Keratinocyte (primary cell): Measurements from ENCODE around the gene MUC6. TPM values are rescaled to one million over a fixed set of nuclear protein-coding genes. Genes with fewer than 3 reads are reported as not detected.

Experiments
- DNase-seq: peaks from one replicate; pipeline ENCODE4 v3.0.0-alpha.2; 2011; ENCODE audit warnings: low read depth, missing footprints, low spot score
- FAIRE-seq: peaks from 2 replicates; lab custom pipeline; 2011; peaks lifted over from hg19 to GRCh38; lab: Jason Lieb, UNC
- H2AFZ ChIP-seq: 2 replicates; pipeline ENCODE4 v1.6.0; 2012; ENCODE audit warnings: low read length, control low read depth, inconsistent platforms; ENCODE audit not compliant: control insufficient read depth
- H3K27ac ChIP-seq: 2 replicates; pipeline ENCODE4 v1.5.1; 2011; ENCODE audit warnings: low read length; ENCODE audit not compliant: control insufficient read depth, insufficient read depth
- H3K27me3 ChIP-seq: 3 replicates; pipeline ENCODE4 v1.6.0; 2011; ENCODE audit warnings: low read length; ENCODE audit not compliant: control insufficient read depth, insufficient read depth; ENCODE audit errors: extremely low read depth
- H3K36me3 ChIP-seq, 2 experiments: 2 replicates in 1 of 2; 3 replicates in 1 of 2; pipeline ENCODE4 v1.5.1; 2011; ENCODE audit warnings: low read length in 2 of 2, mild to moderate bottlenecking in 1 of 2; ENCODE audit not compliant: control insufficient read depth in 2 of 2, insufficient read depth in 2 of 2; ENCODE audit errors: extremely low read depth in 1 of 2
- H3K4me1 ChIP-seq: 3 replicates; pipeline ENCODE4 v1.5.1; 2011; ENCODE audit warnings: low read length; ENCODE audit not compliant: control insufficient read depth, insufficient read depth; ENCODE audit errors: extremely low read depth
- H3K4me2 ChIP-seq: 3 replicates; pipeline ENCODE4 v1.6.0; 2011; ENCODE audit warnings: low read depth, low read length; ENCODE audit not compliant: control insufficient read depth, insufficient read depth; ENCODE audit errors: extremely low read depth
- H3K4me3 ChIP-seq, 3 experiments: fragments of 200-600 bp in 1 of 3; sonication (generic) in 1 of 3; 2 replicates in 2 of 3; 3 replicates in 1 of 3; pipeline ENCODE4 v1.5.1; 2011 to 2016; ENCODE audit warnings: low read length in 3 of 3, mild to moderate bottlenecking in 3 of 3, control low read depth in 2 of 3, inconsistent platforms in 1 of 3, low read depth in 1 of 3, mixed read lengths in 1 of 3, mixed run types in 1 of 3, moderate library complexity in 1 of 3; ENCODE audit not compliant: control insufficient read depth in 2 of 3, insufficient read depth in 2 of 3; ENCODE audit errors: extremely low read depth in 1 of 3
- H3K79me2 ChIP-seq: 2 replicates; pipeline ENCODE4 v1.6.0; 2012; ENCODE audit warnings: low read length; ENCODE audit not compliant: control insufficient read depth, insufficient read depth
- H3K9ac ChIP-seq: 3 replicates; pipeline ENCODE4 v1.6.0; 2011; ENCODE audit warnings: low read length; ENCODE audit not compliant: control insufficient read depth, insufficient read depth; ENCODE audit errors: extremely low read depth
- H3K9me1 ChIP-seq: 3 replicates; pipeline ENCODE4 v1.6.0; 2011; ENCODE audit warnings: low read length; ENCODE audit not compliant: control insufficient read depth, insufficient read depth; ENCODE audit errors: extremely low read depth
- H3K9me3 ChIP-seq: 2 replicates; pipeline ENCODE4 v1.5.1; 2012; ENCODE audit warnings: low read depth, low read length; ENCODE audit not compliant: control insufficient read depth
- H4K20me1 ChIP-seq: 3 replicates; pipeline ENCODE4 v1.6.0; 2011; ENCODE audit warnings: low read length; ENCODE audit not compliant: control insufficient read depth, insufficient read depth; ENCODE audit errors: extremely low read depth
- CTCF ChIP-seq, 3 experiments: IDR thresholded peaks in 1 of 3; conservative IDR thresholded peaks in 1 of 3; optimal IDR thresholded peaks in 1 of 3; 2 replicates in 2 of 3; 3 replicates in 1 of 3; pipeline versions ENCODE3 to v1.5.1; 2011; ENCODE audit warnings: low read length in 3 of 3, mild to moderate bottlenecking in 3 of 3, moderate library complexity in 2 of 3, control low read depth in 1 of 3, inconsistent platforms in 1 of 3; ENCODE audit not compliant: insufficient read depth in 2 of 3; ENCODE audit errors: extremely low read depth in 1 of 3
- EZH2 ChIP-seq: IDR thresholded peaks from one replicate; pipeline ENCODE4 v1.6.1; 2012; ENCODE audit warnings: inconsistent platforms, mild to moderate bottlenecking, low read length, moderate library complexity
- dilution Hi-C: fragments of 300-500 bp; cut with MboI; formaldehyde crosslinking; loops from one replicate; pipeline ENCODE4 v1.7.0; 2020; ENCODE audit warnings: low sequenced_read_pairs; ENCODE audit not compliant: extremely low pct_ligation_motif_present
- polyA plus RNA-seq, 5 experiments: library from polyadenylated mRNA; depleted of rRNA in 3 of 5; stranded (reverse) in 3 of 5; stranded (forward) in 1 of 5; unstranded in 1 of 5; fragments of >200 nt; gene quantifications; 1 replicate in 1 of 5; 2 replicates in 3 of 5; 3 replicates in 1 of 5; pipeline versions ENCODE4 v1.2.1 to v1.2.3, GENCODE V29; 2011 to 2012; ENCODE audit warnings: missing spikeins in 2 of 5, low read depth in 1 of 5, low replicate concordance in 1 of 5

The MUC6 gene
- polyA plus RNA-seq, 1 donor (not counting 4 experiments of a cell fraction or from before 2014, with no cell fraction given), result not detected

- no peak for DNase-seq
- H3K9ac ChIP-seq, result no peak overlapping the region
- dilution Hi-C loops, result no loop called here
- H2AFZ ChIP-seq, result no peak overlapping the region
- H3K4me2 ChIP-seq, result no peak overlapping the region
- H3K79me2 ChIP-seq, result peaks cover 5% of the 10 kb centered on the region
- no peak overlapping the region for H3K4me3 ChIP-seq
- FAIRE-seq, result no peak
- H3K27me3 ChIP-seq, result no peaks in the 10 kb centered on the region
- TF ChIP-seq CTCF (optimal IDR thresholded peaks at IDR 0.05 in 1 of 3, IDR thresholded peaks at IDR 0.05 in 1 of 3, conservative IDR thresholded peaks at IDR 0.05 in 1 of 3; ENCODE audit: extremely low read depth in 1 of 3, insufficient read depth in 2 of 3, low read length in 3 of 3) (no peak), EZH2 (no peak)
- peaks cover 20 to 40% of the 10 kb centered on the region in 2 experiments for H3K36me3 ChIP-seq
- H3K4me1 ChIP-seq, result no peaks in the 10 kb centered on the region
- H3K9me1 ChIP-seq, result no peaks in the 10 kb centered on the region
- no peaks in the 10 kb centered on the region for H4K20me1 ChIP-seq
- no peak overlapping the region for H3K27ac ChIP-seq
- H3K9me3 ChIP-seq, result no peaks in the 10 kb centered on the region
Observed at GRCh38 chr11:993632-994167, 42.8 kb downstream of the MUC6 start.

- peaks cover 20 to 42% of the 10 kb centered on the region in 2 experiments for H3K36me3 ChIP-seq
- H3K4me3 ChIP-seq, result no peak overlapping the region
- H3K27ac ChIP-seq, result no peak overlapping the region
- no peaks in the 10 kb centered on the region for H3K4me1 ChIP-seq
- FAIRE-seq (no peak), DNase-seq (no peak)
- peaks cover 5% of the 10 kb centered on the region for H3K79me2 ChIP-seq
- no peaks in the 10 kb centered on the region for H3K9me3 ChIP-seq
- H3K9ac ChIP-seq, result no peak overlapping the region
- no peak for TF ChIP-seq EZH2
- TF ChIP-seq CTCF (optimal IDR thresholded peaks at IDR 0.05 in 1 of 3, IDR thresholded peaks at IDR 0.05 in 1 of 3, conservative IDR thresholded peaks at IDR 0.05 in 1 of 3; ENCODE audit: extremely low read depth in 1 of 3, insufficient read depth in 2 of 3, low read length in 3 of 3), result no peak
- no peak overlapping the region for H2AFZ ChIP-seq
- no peaks in the 10 kb centered on the region for H3K27me3 ChIP-seq
- no peaks in the 10 kb centered on the region for H3K9me1 ChIP-seq
- no peak overlapping the region for H3K4me2 ChIP-seq
- dilution Hi-C loops, result no loop called here
- H4K20me1 ChIP-seq, result no peaks in the 10 kb centered on the region
Observed at GRCh38 chr11:992577-992976, 43.9 kb downstream of the MUC6 start.
